ENCODE data around the gene MCTP1. TPM values are rescaled to one million over a fixed set of nuclear protein-coding genes. Genes with fewer than 3 reads are reported as not detected.

The MCTP1 gene
- total and polyA plus RNA-seq, 2 of the 8 experiments (the other 6 are each of a cell fraction or from before 2014, with no cell fraction given), result 0.56 to 3.4 TPM

DNA sequence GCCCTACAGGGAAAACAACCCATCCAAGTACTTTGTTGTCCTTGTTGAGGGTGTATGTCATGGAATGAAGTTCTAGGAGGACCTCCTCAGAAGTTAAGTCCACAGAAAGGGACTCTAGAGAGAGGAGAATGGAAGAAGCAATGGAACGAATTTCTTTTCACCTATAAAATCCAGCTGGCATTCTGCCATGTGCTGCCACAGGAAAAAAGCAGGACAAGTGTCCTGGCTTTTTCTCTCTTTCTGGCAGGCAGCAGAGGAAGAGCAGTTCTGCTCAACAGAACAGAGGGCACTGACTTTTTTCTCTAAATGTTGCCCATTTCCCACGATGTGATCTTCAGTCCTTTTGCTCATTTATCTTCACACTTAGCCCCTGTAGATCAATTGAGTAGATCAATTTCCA, 240.8 kb downstream of the MCTP1 start:
- Histone ChIP-seq H2AFZ (ENCODE audit: low read length) (no peak overlapping the region), H2BK20ac (ENCODE audit: low read length) (no peak overlapping the region), H3K56ac (replicated peaks; ENCODE audit: insufficient read length, low read depth, low read length) (no peak overlapping the region), H3K9ac (replicated peaks in 1 of 4; ENCODE audit: extremely low read depth in 1 of 4, low read depth in 3 of 4, low read length in 3 of 4) (no peak overlapping the region), H3K27ac (ENCODE audit: low read depth, low read length) (no peak overlapping the region), H3K4me1 (replicated peaks in 1 of 4; ENCODE audit: control insufficient read depth in 3 of 4, insufficient read depth in 4 of 4, low read length in 3 of 4) (no peaks in the 10 kb centered on the region), H3K23ac (ENCODE audit: insufficient read length) (no peak overlapping the region), H3K27me3 (replicated peaks in 1 of 4; ENCODE audit: control insufficient read depth in 3 of 4, extremely low read depth in 1 of 4, insufficient read depth in 3 of 4, low read length in 3 of 4) (no peaks in the 10 kb centered on the region), H4K20me1 (replicated peaks in 1 of 2; ENCODE audit: control insufficient read depth in 1 of 2, insufficient read depth in 2 of 2, low read length in 2 of 2) (no peaks in the 10 kb centered on the region), H4K5ac (ENCODE audit: insufficient read length, low read depth, low read length) (no peak overlapping the region), H3K79me1 (ENCODE audit: low read depth, low read length) (no peaks in the 10 kb centered on the region), H3K14ac (ENCODE audit: insufficient read length) (no peak overlapping the region), H2AK5ac (ENCODE audit: low read depth, low read length) (no peak overlapping the region), H3K4ac (replicated peaks; ENCODE audit: insufficient read length, low read depth, low read length) (no peak overlapping the region), H3K4me3 (ENCODE audit: extremely low read depth in 1 of 4, insufficient read depth in 2 of 4, low read depth in 3 of 4, low read length in 4 of 4) (no peak overlapping the region), H3K79me2 (ENCODE audit: control insufficient read depth in 1 of 2, insufficient read depth in 2 of 2, low read length in 2 of 2) (no peaks in the 10 kb centered on the region), H3K23me2 (ENCODE audit: low read depth, low read length) (no peaks in the 10 kb centered on the region), H3K36me3 (ENCODE audit: control insufficient read depth in 2 of 4, insufficient read depth in 4 of 4, low read length in 3 of 4) (no peaks in the 10 kb centered on the region), H2BK5ac (ENCODE audit: low read depth, low read length) (no peak overlapping the region), H3K9me3 (ENCODE audit: insufficient read depth in 2 of 2, low read depth in 1 of 2, low read length in 1 of 2) (no peaks in the 10 kb centered on the region), H4K91ac (replicated peaks; ENCODE audit: insufficient read length, low read length) (no peak overlapping the region), H2BK15ac (ENCODE audit: low read length) (no peak overlapping the region), H3K18ac (ENCODE audit: extremely low read depth, low read length) (no peak overlapping the region), H3K4me2 (ENCODE audit: insufficient read depth in 1 of 2, low read depth in 2 of 2, low read length in 2 of 2) (no peak overlapping the region), H2BK120ac (replicated peaks; ENCODE audit: low read depth, low read length) (no peak overlapping the region), H2BK12ac (ENCODE audit: low read depth, low read length) (no peak overlapping the region), H4K8ac (ENCODE audit: extremely low read depth, insufficient read depth, low read length) (no peak overlapping the region)
- WGBS, 2 experiments (ENCODE audit: extremely low coverage in 1 of 2, insufficient coverage in 1 of 2, insufficient read length in 1 of 2, insufficient replicate concordance in 2 of 2, low coverage in 1 of 2, low lambda C conversion rate in 2 of 2, missing lambda C conversion rate in 1 of 2), result 81% methylated on average over 2 of the region's 2 CpGs; no CpG with 5 or more reads in 1 of the 2 experiments
- DNase-seq (ENCODE audit: low read depth in 1 of 2, low spot score in 2 of 2), result no peak
- POLR2A ChIA-PET (ENCODE audit: partially characterized antibody), result no interaction called here
- CTCF ChIA-PET (ENCODE audit: partially characterized antibody), result no interaction called here
- FAIRE-seq, result no peak
- TF ChIP-seq FOSL1 (IDR thresholded peaks at IDR 0.05; ENCODE audit: insufficient read depth, low read depth, low read length) (no peak), SRF (IDR thresholded peaks at IDR 0.05; ENCODE audit: low read depth, low read length) (no peak), CEBPB (IDR thresholded peaks at IDR 0.05; ENCODE audit: low read depth, low read length) (no peak), ASH2L (IDR thresholded peaks at IDR 0.05; ENCODE audit: low read length) (no peak), YY1 (IDR thresholded peaks at IDR 0.05; ENCODE audit: low read depth, low read length) (no peak), TAF1 (IDR thresholded peaks at IDR 0.05; ENCODE audit: low read depth, low read length) (no peak), SIX5 (IDR thresholded peaks at IDR 0.05; ENCODE audit: low read depth, low read length) (no peak), CREB1 (IDR thresholded peaks at IDR 0.05) (no peak), TEAD4 (IDR thresholded peaks at IDR 0.05; ENCODE audit: low read depth, low read length) (no peak), EP300 (IDR thresholded peaks at IDR 0.05; ENCODE audit: borderline replicate concordance in 1 of 2, low read depth in 2 of 2, low read length in 2 of 2) (no peak), MAFK (IDR thresholded peaks at IDR 0.05; ENCODE audit: low read depth, low read length) (no peak), KDM4A (IDR thresholded peaks at IDR 0.05; ENCODE audit: low read depth, low read length, severe bottlenecking) (no peak), ATF2 (IDR thresholded peaks at IDR 0.05; ENCODE audit: low read length) (no peak), TCF12 (IDR thresholded peaks at IDR 0.05; ENCODE audit: low read depth, low read length) (no peak)
- TF ChIP-seq, protein P1, sequence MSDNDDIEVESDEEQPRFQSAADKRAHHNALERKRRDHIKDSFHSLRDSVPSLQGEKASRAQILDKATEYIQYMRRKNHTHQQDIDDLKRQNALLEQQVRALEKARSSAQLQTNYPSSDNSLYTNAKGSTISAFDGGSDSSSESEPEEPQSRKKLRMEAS (IDR thresholded peaks at IDR 0.05), result no peak

All from H1 (cell line).